Activated T-helper 17 cell treated with anti-CD3 and anti-CD28 coated beads, Interleukin-2, amount 50 U/mL, for 72 hours (primary cell): Measurements from ENCODE around the gene SSH2. TPM values are rescaled to one million over a fixed set of nuclear protein-coding genes. Genes with fewer than 3 reads are reported as not detected.
A peak's percentile ranks its signal among the peaks of the same experiment; 100 is the strongest.

ENCODE experiments used
- ATAC-seq: fragments of 150-1000 bp; cut with Tn5 transposase; replicated peaks from 2 replicates; pipeline ENCODE4 v1.10.0; 2021; ENCODE audit warnings: mild to moderate bottlenecking, moderate library complexity
- H3K27ac Mint-ChIP-seq: one replicate; pipeline ENCODE4 v1.8.0; 2022; ENCODE audit warnings: mixed read lengths
- H3K27me3 Mint-ChIP-seq: one replicate; pipeline ENCODE4 v1.8.0; 2022; ENCODE audit warnings: mixed read lengths
- H3K36me3 Mint-ChIP-seq: one replicate; pipeline ENCODE4 v1.8.0; 2022; ENCODE audit warnings: low read depth, mild to moderate bottlenecking, mixed read lengths
- H3K4me1 Mint-ChIP-seq: one replicate; pipeline ENCODE4 v1.8.0; 2022; ENCODE audit warnings: mixed read lengths
- H3K4me3 Mint-ChIP-seq: one replicate; pipeline ENCODE4 v1.8.0; 2022; ENCODE audit warnings: mild to moderate bottlenecking, mixed read lengths
- H3K9me3 Mint-ChIP-seq: one replicate; pipeline ENCODE4 v1.8.0; 2022; ENCODE audit warnings: mixed read lengths
- total RNA-seq, 2 donors: library from RNA; stranded (reverse); gene quantifications; one replicate each; pipeline ENCODE4 v1.2.3, GENCODE V29; 2022

The SSH2 gene
- total RNA-seq, 2 donors from 2014 or later, result 49.7 to 50.0 TPM

GRCh38 chr17:29645515-29646051 lies 284.4 kb downstream of the SSH2 start:
- H3K36me3 Mint-ChIP-seq, result peaks cover 79% of the 10 kb centered on the region
- ATAC-seq, result peak; percentile 45
- H3K4me1 Mint-ChIP-seq, result peaks cover 3% of the 10 kb centered on the region
- no peaks in the 10 kb centered on the region for H3K27me3 Mint-ChIP-seq
- H3K9me3 Mint-ChIP-seq, result no peaks in the 10 kb centered on the region
- peak overlapping the region; percentile 82 for H3K27ac Mint-ChIP-seq
- H3K4me3 Mint-ChIP-seq, result no peak overlapping the region

DNA sequence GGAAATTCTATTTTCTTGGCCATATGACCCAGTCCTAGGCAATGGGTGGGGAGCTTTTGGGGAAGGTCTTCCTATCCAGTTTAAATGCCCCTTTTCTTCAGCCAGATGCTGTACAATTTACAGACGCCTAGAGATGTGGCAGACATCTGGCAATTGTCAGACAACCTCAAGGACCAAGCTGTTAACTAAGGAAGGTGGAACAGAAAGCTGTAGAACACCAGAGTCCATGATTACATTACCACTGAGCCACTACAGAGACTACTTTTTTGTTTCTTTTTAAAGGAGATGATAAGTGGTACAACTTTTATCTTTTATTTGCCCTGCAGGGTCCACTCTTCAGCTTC lies 286.2 kb downstream of the SSH2 start:
- H3K4me1 Mint-ChIP-seq, result peaks cover 10% of the 10 kb centered on the region
- H3K27me3 Mint-ChIP-seq, result no peaks in the 10 kb centered on the region
- H3K9me3 Mint-ChIP-seq, result no peaks in the 10 kb centered on the region
- H3K36me3 Mint-ChIP-seq, result peaks cover 67% of the 10 kb centered on the region
- H3K4me3 Mint-ChIP-seq, result no peak overlapping the region
- no peak for ATAC-seq
- no peak overlapping the region for H3K27ac Mint-ChIP-seq

DNA sequence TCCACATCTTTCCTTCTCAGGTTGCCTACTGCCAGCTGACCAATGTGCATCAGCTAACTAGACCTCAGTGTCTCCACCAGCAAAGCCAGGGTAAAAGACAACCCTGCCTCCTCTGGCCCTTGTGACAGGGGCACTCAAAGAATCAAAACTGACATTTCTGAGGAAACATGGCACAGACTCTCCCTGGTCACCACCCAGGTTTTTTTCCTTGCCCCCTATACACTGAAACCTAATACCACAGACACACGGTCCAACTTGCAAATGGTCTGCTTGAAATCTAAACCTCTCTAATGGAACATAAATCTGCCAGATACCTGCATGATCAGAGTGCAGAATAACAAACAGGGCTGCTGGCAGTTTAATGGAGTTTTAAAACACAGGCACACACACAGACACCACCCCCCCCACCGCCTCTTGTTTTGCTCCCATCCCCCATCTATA lies 287.8 kb downstream of the SSH2 start:
- ATAC-seq, result no peak
- H3K27me3 Mint-ChIP-seq, result no peaks in the 10 kb centered on the region
- H3K36me3 Mint-ChIP-seq, result peaks cover 54% of the 10 kb centered on the region
- H3K9me3 Mint-ChIP-seq, result no peaks in the 10 kb centered on the region
- H3K4me3 Mint-ChIP-seq, result no peak overlapping the region
- H3K4me1 Mint-ChIP-seq, result peaks cover 10% of the 10 kb centered on the region
- H3K27ac Mint-ChIP-seq, result peak overlapping the region; percentile 73

DNA sequence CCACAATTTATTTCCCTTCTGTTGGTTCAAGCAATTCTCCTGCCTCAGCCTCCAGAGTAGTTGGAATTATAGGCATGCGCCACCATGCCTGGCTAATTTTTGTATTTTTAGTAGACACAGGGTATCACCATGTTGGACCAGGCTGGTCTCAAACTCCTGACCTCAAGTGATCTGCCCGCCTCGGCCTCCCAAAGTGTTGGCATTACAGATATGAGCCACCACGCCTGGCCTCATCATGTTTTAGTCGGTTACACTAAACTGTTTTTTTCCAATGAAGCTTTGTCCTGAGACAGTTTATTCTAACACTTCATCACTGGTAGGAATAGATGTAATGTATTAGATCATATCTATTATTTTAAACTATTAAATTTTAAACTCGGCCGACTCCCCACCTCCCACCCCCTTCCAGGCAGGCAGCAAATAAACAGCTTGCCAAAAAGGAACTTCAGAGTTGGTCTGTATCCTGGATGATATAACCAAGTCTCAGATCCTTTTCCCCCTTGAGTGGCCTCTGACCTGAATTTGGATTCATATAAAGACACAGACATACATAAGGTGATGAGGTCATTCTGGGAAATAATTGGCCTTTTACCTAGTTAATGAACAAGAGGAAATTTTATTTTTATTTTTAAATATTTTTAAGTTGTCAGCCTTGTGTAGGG lies 288.9 kb downstream of the SSH2 start:
- H3K4me3 Mint-ChIP-seq, result no peak overlapping the region
- peaks cover 10% of the 10 kb centered on the region for H3K4me1 Mint-ChIP-seq
- H3K27me3 Mint-ChIP-seq, result no peaks in the 10 kb centered on the region
- peaks cover 52% of the 10 kb centered on the region for H3K36me3 Mint-ChIP-seq
- no peaks in the 10 kb centered on the region for H3K9me3 Mint-ChIP-seq
- peak overlapping the region; percentile 83 for H3K27ac Mint-ChIP-seq
- ATAC-seq, result no peak

DNA sequence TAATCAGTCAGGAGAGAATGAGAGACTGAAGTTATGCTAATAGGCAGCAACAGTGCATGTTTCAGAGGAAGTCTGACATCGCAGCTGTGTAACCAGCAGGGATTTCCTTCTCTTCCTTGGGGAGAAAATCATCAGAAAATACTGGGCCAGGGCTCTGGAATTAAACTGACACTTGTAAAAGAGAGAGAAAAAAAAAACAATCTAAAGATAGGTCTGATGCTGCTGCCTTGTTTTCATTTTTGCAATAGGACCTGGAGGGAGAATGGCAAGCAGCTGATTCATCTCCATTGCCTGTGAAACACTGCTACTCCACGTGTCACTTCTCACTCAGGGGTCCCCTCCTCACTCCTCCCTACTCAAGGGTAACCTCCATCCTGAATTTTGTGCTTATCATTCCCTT lies 289.6 kb downstream of the SSH2 start:
- Mint-ChIP-seq H3K9me3 (no peaks in the 10 kb centered on the region), H3K36me3 (peaks cover 52% of the 10 kb centered on the region), H3K27me3 (no peaks in the 10 kb centered on the region), H3K4me1 (peaks cover 10% of the 10 kb centered on the region), H3K4me3 (no peak overlapping the region), H3K27ac (peak overlapping the region; percentile 83)
- ATAC-seq, result no peak

DNA sequence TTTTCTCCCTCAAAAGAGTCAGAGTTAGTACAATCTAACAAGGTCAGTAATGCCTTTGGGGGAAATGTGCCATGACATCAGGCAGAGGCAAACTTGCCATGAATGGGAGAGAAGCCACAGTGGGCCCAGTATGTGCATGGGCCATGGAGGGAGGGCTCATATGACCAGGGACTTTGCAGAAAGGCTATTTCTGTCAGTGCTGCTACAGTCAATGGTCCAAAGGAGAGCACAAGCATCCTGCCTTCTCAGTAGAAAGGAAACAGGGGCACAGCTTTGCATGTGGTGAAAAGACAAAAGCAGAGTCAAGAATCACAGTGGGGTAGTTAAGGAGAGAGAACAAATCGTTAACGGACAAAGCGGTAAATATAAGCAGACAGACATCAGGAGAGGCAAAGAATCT lies 296.1 kb downstream of the SSH2 start:
- Mint-ChIP-seq H3K36me3 (peaks cover 79% of the 10 kb centered on the region), H3K4me1 (peaks cover 4% of the 10 kb centered on the region), H3K27ac (peak overlapping the region; percentile 3), H3K27me3 (no peaks in the 10 kb centered on the region), H3K9me3 (no peaks in the 10 kb centered on the region), H3K4me3 (no peak overlapping the region)
- ATAC-seq, result no peak

DNA sequence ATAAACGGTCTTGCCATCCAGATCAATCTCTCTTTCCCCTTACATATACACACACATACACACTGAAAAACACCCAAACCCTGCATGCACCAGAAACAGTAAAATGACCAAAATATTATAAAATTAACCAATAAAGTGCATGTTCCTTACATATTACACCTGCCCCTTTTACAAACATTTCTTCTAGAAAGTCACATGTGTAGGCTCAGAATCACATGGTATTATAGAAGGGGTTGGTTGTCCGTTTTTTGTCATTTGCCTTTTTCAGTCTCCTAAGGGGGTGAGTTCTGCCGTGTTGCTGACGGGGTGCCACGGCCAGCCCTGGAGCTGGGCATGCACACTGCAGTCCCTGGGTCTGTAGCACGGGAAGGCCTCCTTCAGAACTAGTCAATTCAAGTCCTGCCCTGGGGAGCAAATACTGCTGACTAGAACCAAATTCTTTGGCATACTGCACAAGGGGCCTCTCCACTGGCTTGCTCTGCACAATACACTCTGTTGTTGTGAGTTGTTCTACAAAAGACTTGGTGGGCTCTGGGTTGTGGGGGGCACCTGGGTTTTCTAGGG lies 299.3 kb downstream of the SSH2 start:
- H3K27ac Mint-ChIP-seq, result peak overlapping the region; percentile 93
- no peaks in the 10 kb centered on the region for H3K27me3 Mint-ChIP-seq
- ATAC-seq, result no peak
- no peak overlapping the region for H3K4me3 Mint-ChIP-seq
- H3K4me1 Mint-ChIP-seq, result peaks cover 22% of the 10 kb centered on the region
- H3K36me3 Mint-ChIP-seq, result peaks cover 76% of the 10 kb centered on the region
- no peaks in the 10 kb centered on the region for H3K9me3 Mint-ChIP-seq

GRCh38 chr17:29629839-29630238 lies 300.2 kb downstream of the SSH2 start:
- H3K27ac Mint-ChIP-seq, result peak overlapping the region; percentile 93
- H3K4me3 Mint-ChIP-seq, result peak overlapping the region; percentile 0
- H3K27me3 Mint-ChIP-seq, result no peaks in the 10 kb centered on the region
- H3K4me1 Mint-ChIP-seq, result peaks cover 31% of the 10 kb centered on the region
- no peak for ATAC-seq
- H3K36me3 Mint-ChIP-seq, result peaks cover 71% of the 10 kb centered on the region
- H3K9me3 Mint-ChIP-seq, result no peaks in the 10 kb centered on the region

- Mint-ChIP-seq H3K9me3 (no peaks in the 10 kb centered on the region), H3K36me3 (peaks cover 61% of the 10 kb centered on the region), H3K27me3 (no peaks in the 10 kb centered on the region), H3K4me1 (peaks cover 43% of the 10 kb centered on the region), H3K4me3 (peak overlapping the region; percentile 0), H3K27ac (peak overlapping the region; percentile 93)
- ATAC-seq, result no peak
Measured at GRCh38 chr17:29628644-29629043, 301.4 kb downstream of the SSH2 start.

- ATAC-seq, result no peak
- Mint-ChIP-seq H3K4me3 (no peak overlapping the region), H3K27ac (peak overlapping the region; percentile 93), H3K27me3 (no peaks in the 10 kb centered on the region), H3K4me1 (peaks cover 50% of the 10 kb centered on the region), H3K36me3 (peaks cover 55% of the 10 kb centered on the region), H3K9me3 (no peaks in the 10 kb centered on the region)
Measured at GRCh38 chr17:29627951-29628350, 302.1 kb downstream of the SSH2 start.

DNA sequence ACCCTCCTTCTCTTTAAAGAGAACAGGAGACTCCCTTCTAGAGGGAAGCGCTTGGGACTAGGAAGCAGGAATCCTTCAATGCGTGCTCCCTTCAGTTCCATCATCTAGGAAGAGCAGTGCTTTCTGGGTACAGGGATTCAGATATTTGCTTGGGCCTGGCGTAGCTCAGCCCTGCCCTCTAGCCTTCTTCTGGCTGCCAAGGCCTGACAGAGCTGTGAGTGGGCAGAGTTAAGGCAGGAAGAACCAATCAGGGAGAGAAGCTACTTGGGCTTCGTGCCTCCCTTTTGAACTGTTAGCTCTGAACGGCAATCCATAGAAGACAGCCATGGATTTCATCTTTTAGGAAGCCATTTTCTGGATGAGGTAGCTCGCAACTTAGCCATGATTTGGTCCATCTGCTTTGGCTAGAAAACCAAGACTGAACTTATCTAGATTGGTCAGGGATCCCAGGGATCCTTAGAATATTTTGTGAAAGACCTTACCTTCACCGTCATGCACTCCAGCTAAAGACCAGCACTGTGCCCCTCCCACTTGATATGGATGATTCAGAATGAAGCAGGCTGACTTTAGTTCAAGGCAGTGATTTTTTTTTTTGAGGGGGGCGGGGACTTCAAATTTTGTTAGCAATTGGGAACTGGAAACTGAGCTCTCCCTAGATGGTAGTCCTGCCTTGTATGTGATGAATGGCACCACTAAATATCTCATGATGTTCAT lies 304.8 kb downstream of the SSH2 start:
- H3K27me3 Mint-ChIP-seq, result no peaks in the 10 kb centered on the region
- peaks cover 50% of the 10 kb centered on the region for H3K4me1 Mint-ChIP-seq
- ATAC-seq, result no peak
- H3K9me3 Mint-ChIP-seq, result no peaks in the 10 kb centered on the region
- peak overlapping the region; percentile 94 for H3K27ac Mint-ChIP-seq
- peak overlapping the region; percentile 80 for H3K4me3 Mint-ChIP-seq
- H3K36me3 Mint-ChIP-seq, result peaks cover 27% of the 10 kb centered on the region

GRCh38 chr17:29624586-29624985 lies 305.4 kb downstream of the SSH2 start:
- H3K27me3 Mint-ChIP-seq, result no peaks in the 10 kb centered on the region

DNA sequence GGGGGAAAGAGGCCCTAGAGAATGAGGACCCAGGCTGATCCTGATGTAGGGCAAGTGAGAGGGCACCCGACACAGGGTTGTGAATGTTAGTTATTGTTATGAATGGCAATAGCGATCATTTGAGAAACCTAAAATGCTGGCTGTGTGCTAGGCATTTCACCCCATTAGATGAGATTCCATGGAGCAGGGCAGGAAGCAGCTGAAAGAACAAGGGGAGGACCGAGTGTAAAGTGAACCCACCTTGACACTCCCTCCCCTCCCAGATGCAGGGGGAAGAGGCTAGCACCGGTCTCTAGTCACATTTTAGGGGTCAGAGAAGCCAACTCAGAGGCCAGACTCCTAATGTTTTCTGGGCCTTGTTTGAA lies 306.8 kb downstream of the SSH2 start:
- Mint-ChIP-seq H3K4me3 (peak overlapping the region; percentile 80), H3K36me3 (peaks cover 10% of the 10 kb centered on the region), H3K4me1 (peaks cover 40% of the 10 kb centered on the region), H3K27me3 (no peaks in the 10 kb centered on the region), H3K27ac (peak overlapping the region; percentile 94), H3K9me3 (no peaks in the 10 kb centered on the region)
- no peak for ATAC-seq

More at GRCh38 chr17:29624586-29624985, 305.4 kb downstream of the SSH2 start:
- H3K4me1 Mint-ChIP-seq, result peaks cover 49% of the 10 kb centered on the region
- no peaks in the 10 kb centered on the region for H3K9me3 Mint-ChIP-seq
- peaks cover 21% of the 10 kb centered on the region for H3K36me3 Mint-ChIP-seq
- ATAC-seq, result peak; percentile 71
- peak overlapping the region; percentile 94 for H3K27ac Mint-ChIP-seq
- H3K4me3 Mint-ChIP-seq, result peak overlapping the region; percentile 80

DNA sequence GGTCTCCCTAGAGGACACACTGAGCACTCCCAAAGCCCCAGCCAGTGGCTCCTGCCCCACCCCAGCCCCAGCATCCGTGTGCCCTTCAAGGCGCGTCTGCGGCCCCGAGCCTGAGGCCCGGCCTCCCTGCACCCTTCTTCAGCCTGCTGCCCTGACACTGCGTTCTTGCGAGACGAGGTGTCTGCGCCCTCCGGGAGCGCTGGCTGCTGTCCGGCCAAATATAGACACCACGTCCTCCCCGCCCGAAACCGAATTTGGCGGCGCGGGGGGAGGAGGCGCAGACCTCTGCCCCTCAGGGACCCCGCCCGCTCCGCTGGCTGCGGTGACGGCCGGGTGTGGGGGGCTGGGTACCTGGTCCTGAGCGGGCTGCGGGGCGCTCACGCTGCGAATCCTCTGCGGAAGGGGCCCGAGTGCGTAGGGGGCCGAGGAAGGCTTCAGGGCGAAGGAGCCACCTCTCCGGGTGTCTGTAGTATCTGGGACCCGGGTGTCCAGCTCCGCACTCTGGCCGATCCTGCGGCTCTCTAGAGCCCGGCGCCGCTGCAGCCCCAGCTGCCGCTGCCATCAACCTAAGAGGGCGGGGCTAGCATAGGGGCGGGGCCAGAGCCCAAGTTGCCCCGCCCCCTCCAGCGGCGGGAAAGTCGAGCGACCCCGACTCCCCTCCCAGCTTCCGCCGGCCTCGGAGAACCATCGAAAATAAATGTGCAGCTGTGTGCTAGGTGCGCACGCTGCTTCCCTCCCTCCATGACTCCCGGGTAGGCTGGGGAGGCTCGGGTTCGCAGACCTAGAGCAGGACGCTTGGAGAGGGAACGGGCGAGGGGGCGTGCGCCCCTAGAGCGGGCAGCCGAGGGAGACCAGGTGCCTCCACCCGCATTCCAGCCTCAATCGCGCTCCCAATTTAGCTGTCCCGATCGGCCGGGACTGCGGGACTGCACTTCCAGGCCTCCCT lies 307.4 kb downstream of the SSH2 start, which contains the start of gene CORO6:
Gene CORO6, minus strand, starts transcription at position 576 of the 946 bp plus-strand sequence. CDS start 1,491 bp downstream, outside the sequence.
- Mint-ChIP-seq H3K27ac (peak within 1 kb of the TSS; percentile 94), H3K4me1 (peaks cover 37% of the 10 kb centered on the region), H3K9me3 (no peaks in the 10 kb centered on the region)

More for the DNA sequence above, 307.4 kb downstream of the SSH2 start, which contains the start of gene CORO6:
- peak within 1 kb of the TSS; percentile 80 for H3K4me3 Mint-ChIP-seq
- no peaks in the 10 kb centered on the region for H3K27me3 Mint-ChIP-seq
- ATAC-seq, result peak; percentile 27
- H3K36me3 Mint-ChIP-seq, result peaks cover 7% of the 10 kb centered on the region
